Measurements from ENCODE around the gene OTUD1. TPM values are rescaled to one million over a fixed set of nuclear protein-coding genes. Genes with fewer than 3 reads are reported as not detected.

Gene OTUD1
- total RNA-seq, 6 experiments from 2014 or later = 3.6 to 4.9 (median 4.0) TPM

DNA sequence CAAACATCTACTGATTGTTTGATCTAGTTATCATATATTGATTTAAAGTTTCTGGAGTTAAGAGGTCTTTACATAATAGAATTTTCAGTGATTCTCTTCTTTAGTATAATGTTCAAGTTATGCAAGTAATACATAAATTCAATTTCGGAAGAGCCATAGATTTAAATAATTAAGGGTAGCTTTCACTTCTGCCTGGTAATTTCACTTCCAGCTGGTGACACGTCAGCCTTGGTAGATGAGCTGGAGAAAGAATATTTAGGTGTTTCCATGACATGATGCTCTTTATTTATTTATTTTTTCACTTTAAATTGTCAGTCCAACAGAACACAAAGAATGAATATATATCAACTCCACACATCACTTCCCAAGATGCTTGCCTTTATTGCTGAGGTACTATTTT lies 5.2 kb upstream of the OTUD1 start:
- H3K27me3 Mint-ChIP-seq (ENCODE audit: insufficient read depth) = peaks cover 5% of the 10 kb centered on the region
- no peak for DNase-seq
- no peaks in the 10 kb centered on the region; the same call in 1 of the 2 replicates for H3K4me1 Mint-ChIP-seq (ENCODE audit: low read depth)
- no peaks in the 10 kb centered on the region for H3K9me3 Mint-ChIP-seq
- no peak overlapping the region for H3K27ac Mint-ChIP-seq
- no peak overlapping the region for H3K4me3 Mint-ChIP-seq
- H3K36me3 Mint-ChIP-seq (ENCODE audit: low read depth) = no peaks in the 10 kb centered on the region
- TF ChIP-seq, protein P1, sequence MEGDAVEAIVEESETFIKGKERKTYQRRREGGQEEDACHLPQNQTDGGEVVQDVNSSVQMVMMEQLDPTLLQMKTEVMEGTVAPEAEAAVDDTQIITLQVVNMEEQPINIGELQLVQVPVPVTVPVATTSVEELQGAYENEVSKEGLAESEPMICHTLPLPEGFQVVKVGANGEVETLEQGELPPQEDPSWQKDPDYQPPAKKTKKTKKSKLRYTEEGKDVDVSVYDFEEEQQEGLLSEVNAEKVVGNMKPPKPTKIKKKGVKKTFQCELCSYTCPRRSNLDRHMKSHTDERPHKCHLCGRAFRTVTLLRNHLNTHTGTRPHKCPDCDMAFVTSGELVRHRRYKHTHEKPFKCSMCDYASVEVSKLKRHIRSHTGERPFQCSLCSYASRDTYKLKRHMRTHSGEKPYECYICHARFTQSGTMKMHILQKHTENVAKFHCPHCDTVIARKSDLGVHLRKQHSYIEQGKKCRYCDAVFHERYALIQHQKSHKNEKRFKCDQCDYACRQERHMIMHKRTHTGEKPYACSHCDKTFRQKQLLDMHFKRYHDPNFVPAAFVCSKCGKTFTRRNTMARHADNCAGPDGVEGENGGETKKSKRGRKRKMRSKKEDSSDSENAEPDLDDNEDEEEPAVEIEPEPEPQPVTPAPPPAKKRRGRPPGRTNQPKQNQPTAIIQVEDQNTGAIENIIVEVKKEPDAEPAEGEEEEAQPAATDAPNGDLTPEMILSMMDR (IDR thresholded peaks at IDR 0.05) = no peak

DNA sequence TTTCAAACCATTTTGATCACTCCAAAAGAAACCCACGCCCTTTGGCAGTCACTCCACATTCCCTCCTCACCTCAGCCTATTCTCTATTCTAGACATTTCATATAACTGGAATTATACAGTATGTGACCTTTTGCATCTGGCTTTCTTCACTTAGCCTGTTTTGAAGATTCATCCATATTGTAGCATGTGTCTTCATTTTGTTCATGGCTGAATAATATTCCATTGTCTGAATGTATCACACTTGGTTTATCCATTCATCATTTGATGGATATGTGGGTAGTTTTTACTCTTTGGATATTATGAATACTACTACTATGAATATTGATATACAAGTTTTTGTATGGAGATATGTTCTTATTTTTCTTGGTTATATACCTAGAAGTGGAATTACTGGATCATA lies 3.5 kb upstream of the OTUD1 start:
- Mint-ChIP-seq H3K27me3 (ENCODE audit: insufficient read depth) (peaks cover 5% of the 10 kb centered on the region), H3K4me1 (ENCODE audit: low read depth) (peaks cover 2% of the 10 kb centered on the region)
- TF ChIP-seq, protein P1 (IDR thresholded peaks at IDR 0.05) = no peak

DNA sequence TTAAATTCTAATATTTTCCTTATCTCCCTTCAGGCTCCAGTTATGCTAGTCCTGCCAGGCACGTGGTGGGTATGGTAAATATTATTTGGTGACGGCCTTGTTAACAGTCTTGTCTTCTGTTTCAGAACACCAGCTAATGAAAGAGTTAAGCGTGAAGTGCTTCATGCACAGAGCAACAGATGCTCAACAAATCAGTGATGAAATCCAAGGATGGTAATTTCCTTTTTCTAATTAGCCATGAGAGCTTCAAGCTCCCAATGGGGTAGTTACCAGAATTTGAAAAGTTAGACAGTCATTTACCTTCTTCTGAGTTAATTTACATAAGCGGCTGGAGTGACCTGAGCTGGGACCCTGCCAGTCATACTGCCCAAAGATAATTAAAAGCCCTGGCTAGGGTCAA lies 1.9 kb upstream of the OTUD1 start:
- Mint-ChIP-seq H3K4me3 (no peak overlapping the region), H3K9me3 (no peaks in the 10 kb centered on the region), H3K4me1 (ENCODE audit: low read depth) (peaks cover 18% of the 10 kb centered on the region), H3K36me3 (ENCODE audit: low read depth) (no peaks in the 10 kb centered on the region), H3K27ac (no peak overlapping the region), H3K27me3 (ENCODE audit: insufficient read depth) (peaks cover 5% of the 10 kb centered on the region)
- TF ChIP-seq, protein P1 (IDR thresholded peaks at IDR 0.05) = no peak
- DNase-seq = no peak

More for the DNA sequence above, 3.5 kb upstream of the OTUD1 start:
- no peak overlapping the region for H3K27ac Mint-ChIP-seq
- H3K36me3 Mint-ChIP-seq (ENCODE audit: low read depth) = no peaks in the 10 kb centered on the region
- DNase-seq = no peak
- no peaks in the 10 kb centered on the region for H3K9me3 Mint-ChIP-seq
- no peak overlapping the region for H3K4me3 Mint-ChIP-seq

DNA sequence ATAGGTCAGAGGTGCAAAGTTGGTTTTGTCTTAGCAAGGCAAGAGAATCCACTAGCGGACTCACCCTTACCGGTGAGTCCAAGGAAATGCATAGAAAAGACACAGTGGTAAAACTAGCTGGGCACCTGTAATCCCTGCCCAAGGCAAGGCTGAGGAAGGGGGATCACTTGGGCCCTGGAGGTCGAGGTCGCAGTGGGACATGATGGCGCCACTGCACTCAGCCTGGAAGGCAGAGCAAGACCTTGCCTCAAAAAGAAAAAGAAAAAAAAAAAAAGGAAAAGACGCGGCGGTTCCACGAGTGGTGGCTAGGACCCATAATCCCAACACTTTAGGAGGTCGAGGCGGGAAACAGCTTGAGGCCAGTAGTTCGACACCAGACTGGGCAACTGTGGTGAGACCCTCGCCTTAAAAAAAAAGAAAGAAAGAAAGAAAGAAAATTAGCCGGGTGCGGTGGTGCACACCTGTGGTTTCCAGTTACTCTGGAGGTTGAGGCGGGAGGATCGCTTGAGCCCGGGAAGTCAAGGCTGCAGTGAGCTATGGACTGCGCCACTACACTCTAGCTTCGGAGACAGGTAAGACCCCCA lies 820 bp upstream of the OTUD1 start:
- TF ChIP-seq, protein P1 (IDR thresholded peaks at IDR 0.05) = no peak
- Mint-ChIP-seq H3K27me3 (ENCODE audit: insufficient read depth) (peaks cover 5% of the 10 kb centered on the region), H3K27ac (peak overlapping the region; percentile 78), H3K4me3 (peak overlapping the region; percentile 82), H3K9me3 (no peaks in the 10 kb centered on the region), H3K36me3 (ENCODE audit: low read depth) (no peaks in the 10 kb centered on the region), H3K4me1 (ENCODE audit: low read depth) (peaks cover 29% of the 10 kb centered on the region)
- no peak for DNase-seq

DNA sequence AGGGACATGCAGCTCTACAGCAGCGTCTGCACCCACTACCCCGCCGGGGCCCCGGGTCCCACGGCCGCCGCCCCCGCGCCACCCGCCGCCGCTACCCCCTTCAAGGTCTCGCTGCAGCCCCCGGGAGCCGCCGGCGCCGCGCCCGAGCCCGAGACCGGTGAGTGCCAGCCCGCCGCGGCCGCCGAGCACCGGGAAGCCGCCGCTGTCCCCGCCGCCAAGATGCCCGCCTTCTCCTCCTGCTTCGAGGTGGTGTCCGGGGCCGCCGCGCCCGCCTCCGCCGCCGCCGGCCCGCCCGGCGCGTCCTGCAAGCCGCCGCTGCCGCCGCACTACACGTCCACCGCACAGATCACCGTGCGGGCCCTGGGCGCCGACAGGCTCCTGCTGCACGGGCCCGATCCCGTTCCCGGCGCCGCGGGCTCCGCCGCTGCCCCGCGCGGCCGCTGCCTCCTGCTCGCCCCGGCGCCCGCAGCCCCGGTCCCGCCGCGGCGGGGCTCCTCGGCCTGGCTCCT lies 631 bp downstream of the OTUD1 start:
- peaks cover 29% of the 10 kb centered on the region for H3K4me1 Mint-ChIP-seq (ENCODE audit: low read depth)
- no peaks in the 10 kb centered on the region for H3K36me3 Mint-ChIP-seq (ENCODE audit: low read depth)
- TF ChIP-seq, protein P1 (IDR thresholded peaks at IDR 0.05) = no peak
- H3K4me3 Mint-ChIP-seq = no peak overlapping the region; the same call in 1 of the 2 replicates
- no peak overlapping the region for H3K27ac Mint-ChIP-seq
- H3K27me3 Mint-ChIP-seq (ENCODE audit: insufficient read depth) = peaks cover 5% of the 10 kb centered on the region
- DNase-seq = no peak
- H3K9me3 Mint-ChIP-seq = no peaks in the 10 kb centered on the region

Data from HFFc6 (cell line).